Measurements from ENCODE around the gene ZEB2.

GRCh38 chr2:144541396-144541795, 21.5 kb upstream of the ZEB2 start:
- no peak for TF ChIP-seq POLR2A (IDR thresholded peaks at IDR 0.05)
- no peak for TF ChIP-seq CTCF (IDR thresholded peaks at IDR 0.05)
